DMS79 (cell line): ENCODE measurements around the gene USB1.

Experiments
- DNase-seq: peaks from one replicate; lab custom pipeline; 2025; lab: John Stamatoyannopoulos, UW

The USB1 gene

DNA sequence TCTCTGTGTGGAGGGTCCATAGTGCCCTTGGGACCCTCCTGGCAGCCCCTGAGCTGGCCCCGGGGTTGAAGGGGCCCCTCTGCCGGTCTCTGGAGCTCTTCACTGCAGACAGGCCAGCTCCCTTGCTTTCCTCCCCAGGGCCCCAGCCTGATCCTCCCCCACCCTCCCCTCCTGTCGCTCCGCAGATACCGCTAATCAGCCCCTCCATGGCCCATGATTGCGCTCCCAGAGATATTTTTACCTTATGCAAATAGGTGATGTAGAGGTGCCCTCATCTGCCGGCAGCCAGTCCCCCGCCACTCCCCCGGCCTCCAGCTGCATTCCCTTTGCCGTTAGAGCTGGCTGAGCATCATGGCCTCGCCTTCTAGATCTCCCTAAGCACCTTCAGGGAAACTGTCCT, 33.6 kb downstream of the USB1 start:
- no peak for DNase-seq

DNA sequence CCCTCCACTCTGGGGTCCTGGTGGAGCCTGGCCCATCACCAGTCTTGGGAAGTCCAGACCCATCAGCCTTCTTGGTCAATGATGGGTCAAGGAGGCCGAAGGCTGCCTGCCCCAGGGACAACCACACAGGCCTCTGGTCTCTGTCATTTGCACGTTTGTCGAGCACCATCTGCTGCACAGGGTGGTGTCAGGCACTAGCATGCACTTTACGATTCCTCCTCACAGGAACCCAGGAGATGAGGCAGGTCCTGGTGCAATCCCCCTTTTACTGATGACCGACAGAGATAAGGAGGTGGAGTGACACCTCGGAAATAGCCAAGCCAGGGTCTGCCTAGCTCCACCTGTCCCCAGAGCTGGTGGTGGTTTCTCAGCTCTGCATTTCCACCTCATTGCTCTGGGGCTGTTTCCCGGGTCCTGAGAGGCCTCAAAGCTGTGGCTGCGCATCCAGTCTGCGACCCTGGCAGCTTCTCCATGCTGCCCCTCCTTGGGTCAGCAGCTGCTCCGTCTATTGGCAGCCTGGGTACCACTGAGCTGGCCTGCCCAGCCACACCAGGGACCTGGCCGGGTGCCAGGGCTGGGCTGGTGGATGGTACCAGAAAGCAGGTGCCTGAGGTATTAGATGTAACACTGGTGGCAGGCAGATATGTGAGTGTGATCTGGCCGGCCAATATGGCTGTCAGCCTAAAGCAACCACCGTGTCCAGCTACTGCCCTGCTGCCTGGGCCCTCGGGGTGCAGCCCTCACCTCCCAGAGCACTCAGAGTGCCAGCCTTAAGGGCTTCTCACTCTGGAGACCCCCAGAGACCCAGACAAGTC, 34.4 kb downstream of the USB1 start:
- DNase-seq = no peak

DNA sequence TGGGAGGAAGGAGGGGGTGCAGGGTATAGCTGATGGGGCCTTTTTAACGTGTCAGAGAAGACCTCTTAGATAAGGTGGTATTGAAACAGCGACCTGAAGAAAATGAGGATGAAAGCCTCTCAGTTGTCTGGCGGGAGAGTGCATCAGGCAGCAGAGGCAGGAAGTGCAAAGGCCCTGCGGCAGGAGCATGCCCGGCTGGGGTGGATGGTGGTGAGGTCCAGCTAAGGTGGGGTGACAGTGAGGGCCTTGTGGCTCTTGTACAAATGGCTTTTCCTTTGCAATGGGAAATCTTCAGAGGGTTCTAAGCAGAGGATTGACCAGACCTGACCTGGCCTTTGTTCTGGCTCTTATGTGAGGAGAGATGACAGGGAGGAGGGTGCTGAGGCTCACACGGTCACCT, 35.7 kb downstream of the USB1 start:
- no peak for DNase-seq

GRCh38 chr16:58037365-58038057, 36.3 kb downstream of the USB1 start:
- DNase-seq = no peak

- no peak for DNase-seq
Observed at GRCh38 chr16:58038219-58038641, 37.0 kb downstream of the USB1 start.

DNA sequence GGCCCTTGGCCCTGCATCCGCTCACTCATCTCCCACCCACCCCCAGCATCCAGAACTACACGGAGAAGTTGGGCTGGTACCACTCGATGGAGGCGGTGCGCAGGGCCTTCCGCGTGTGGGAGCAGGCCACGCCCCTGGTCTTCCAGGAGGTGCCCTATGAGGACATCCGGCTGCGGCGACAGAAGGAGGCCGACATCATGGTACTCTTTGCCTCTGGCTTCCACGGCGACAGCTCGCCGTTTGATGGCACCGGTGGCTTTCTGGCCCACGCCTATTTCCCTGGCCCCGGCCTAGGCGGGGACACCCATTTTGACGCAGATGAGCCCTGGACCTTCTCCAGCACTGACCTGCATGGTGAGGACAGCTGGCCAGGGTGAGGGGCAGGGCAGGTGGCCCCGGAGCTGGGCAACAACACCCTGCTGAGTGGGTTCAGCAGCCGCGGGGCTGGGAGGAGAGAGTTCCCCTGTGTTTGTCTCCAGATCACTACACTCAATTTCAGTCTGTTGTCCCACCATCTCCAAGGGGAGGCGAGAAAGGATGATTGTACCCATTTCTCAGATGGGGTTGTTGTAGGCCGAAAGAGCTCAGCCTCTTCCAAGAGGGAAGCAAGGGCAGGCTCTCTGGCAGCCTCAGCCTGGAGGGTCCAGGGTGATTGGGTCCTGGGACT, 38.8 kb downstream of the USB1 start:
- no peak for DNase-seq

DNA sequence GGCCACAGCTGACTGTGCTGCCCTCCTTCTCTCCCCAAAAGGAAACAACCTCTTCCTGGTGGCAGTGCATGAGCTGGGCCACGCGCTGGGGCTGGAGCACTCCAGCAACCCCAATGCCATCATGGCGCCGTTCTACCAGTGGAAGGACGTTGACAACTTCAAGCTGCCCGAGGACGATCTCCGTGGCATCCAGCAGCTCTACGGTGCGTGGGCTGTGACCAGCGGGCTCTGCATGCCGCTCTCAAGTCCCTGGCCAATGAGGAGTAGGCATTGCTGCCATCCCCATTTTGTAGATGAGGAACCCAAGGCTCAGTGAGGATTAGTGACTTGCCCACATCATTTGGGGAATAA, 39.3 kb downstream of the USB1 start:
- DNase-seq = no peak

- DNase-seq = no peak
Observed at GRCh38 chr16:58040945-58041627, 39.9 kb downstream of the USB1 start.

DNA sequence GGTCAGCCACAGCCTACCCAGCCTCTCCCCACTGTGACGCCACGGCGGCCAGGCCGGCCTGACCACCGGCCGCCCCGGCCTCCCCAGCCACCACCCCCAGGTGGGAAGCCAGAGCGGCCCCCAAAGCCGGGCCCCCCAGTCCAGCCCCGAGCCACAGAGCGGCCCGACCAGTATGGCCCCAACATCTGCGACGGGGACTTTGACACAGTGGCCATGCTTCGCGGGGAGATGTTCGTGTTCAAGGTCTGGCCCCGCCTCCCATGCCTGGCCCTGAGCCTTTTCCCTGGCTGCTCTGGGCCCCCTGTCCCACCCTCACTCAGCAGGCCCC, 40.4 kb downstream of the USB1 start:
- DNase-seq = no peak

DNA sequence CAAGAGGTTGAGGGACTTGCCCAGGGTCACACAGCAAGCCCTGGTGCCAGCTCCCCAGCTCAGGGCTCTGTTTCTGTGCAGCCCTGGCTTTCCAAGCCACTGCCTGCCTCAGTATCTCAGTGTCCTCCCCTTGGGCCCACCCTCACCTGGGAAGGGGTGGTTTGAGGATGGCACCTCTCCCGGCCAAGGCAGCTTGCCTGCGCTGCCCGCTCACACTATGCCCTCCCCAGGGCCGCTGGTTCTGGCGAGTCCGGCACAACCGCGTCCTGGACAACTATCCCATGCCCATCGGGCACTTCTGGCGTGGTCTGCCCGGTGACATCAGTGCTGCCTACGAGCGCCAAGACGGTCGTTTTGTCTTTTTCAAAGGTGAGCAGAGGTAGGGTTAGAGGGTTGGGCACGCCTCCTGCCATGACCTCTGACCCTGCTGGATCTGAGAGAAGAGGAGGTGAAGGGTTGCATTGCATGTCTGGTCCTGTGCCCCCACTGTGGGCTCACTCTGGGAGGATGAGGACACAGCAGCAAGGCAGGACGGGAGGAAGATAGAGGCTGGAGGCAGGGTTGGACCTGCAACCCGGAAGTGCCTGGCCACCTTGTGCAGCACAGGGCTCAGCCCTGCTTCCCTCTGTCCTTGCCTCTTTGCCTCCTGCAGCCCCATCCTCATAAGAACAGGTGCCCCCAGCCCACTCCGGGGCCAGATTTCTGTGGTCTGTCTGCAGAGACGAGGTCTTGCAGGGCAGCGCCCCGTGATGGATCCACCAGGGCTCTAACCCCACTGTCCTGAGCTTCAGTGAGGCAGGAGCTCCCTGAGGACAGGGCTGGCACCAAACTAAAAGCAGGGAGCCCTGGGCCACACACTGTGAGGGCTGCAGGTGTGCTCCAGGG, 41.0 kb downstream of the USB1 start:
- DNase-seq = no peak

DNA sequence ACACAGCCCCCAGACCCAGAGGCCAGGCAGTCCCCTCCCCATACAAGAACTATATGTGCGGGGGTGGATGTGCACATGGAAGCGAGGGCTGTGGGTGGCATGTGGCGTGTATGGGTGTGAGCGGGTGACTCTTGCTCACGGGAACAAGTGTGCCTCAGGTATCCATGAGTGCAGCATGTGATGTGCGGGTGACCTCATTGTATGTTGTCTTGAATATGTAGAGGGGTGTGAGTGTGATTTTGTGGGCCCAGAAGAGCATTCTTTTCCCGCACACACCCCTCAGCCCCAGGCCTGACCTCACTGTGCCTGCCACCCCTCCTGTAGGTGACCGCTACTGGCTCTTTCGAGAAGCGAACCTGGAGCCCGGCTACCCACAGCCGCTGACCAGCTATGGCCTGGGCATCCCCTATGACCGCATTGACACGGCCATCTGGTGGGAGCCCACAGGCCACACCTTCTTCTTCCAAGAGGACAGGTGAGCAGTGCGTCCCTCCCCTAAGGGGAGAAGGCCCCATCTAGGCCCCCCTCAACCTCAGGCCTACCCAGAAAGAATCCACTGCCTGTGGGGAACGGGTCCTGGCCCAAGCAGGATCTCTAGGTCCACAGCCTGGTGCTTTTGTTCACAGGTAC, 41.8 kb downstream of the USB1 start:
- no peak for DNase-seq

GRCh38 chr16:58043571-58044155, 42.5 kb downstream of the USB1 start:
- DNase-seq = no peak

DNA sequence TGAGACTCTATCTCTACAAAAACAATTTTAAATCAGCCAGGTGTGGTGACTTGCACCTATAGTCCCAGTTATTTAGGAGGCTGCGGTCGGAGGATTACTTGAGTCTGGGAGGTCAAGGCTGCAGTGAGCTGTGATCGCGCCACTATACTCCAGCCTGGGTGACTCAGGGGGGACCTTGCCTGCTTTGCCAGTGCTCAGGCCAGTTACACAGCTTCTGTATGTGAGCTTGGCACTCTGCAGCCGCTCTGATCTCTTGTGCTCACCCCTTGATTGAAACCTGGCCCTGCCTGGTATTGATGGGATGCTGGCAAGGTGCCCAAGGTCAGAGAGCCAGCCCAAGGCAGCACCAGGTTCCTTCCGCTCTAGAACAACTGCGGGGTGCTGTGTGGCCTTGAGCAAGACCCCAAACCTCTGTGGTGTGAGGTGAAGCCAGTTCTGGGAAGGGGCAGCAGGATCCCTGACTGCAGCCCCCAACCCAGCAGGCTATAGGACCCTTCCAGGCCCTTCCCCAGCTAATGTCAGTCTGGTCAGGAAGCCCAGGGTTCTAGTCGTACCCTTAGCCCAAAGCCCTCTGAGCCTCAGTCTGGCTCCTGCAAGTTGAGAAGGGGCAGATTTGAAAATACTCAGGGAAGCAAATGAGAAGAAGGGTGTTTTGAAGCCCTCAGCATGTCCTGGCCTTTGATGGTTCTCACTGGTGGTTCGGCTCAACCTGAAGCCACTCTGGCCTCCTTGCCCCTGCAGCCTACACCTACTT, 43.2 kb downstream of the USB1 start:
- DNase-seq = no peak

GRCh38 chr16:58045096-58045495, 43.9 kb downstream of the USB1 start:
- DNase-seq = no peak

DNA sequence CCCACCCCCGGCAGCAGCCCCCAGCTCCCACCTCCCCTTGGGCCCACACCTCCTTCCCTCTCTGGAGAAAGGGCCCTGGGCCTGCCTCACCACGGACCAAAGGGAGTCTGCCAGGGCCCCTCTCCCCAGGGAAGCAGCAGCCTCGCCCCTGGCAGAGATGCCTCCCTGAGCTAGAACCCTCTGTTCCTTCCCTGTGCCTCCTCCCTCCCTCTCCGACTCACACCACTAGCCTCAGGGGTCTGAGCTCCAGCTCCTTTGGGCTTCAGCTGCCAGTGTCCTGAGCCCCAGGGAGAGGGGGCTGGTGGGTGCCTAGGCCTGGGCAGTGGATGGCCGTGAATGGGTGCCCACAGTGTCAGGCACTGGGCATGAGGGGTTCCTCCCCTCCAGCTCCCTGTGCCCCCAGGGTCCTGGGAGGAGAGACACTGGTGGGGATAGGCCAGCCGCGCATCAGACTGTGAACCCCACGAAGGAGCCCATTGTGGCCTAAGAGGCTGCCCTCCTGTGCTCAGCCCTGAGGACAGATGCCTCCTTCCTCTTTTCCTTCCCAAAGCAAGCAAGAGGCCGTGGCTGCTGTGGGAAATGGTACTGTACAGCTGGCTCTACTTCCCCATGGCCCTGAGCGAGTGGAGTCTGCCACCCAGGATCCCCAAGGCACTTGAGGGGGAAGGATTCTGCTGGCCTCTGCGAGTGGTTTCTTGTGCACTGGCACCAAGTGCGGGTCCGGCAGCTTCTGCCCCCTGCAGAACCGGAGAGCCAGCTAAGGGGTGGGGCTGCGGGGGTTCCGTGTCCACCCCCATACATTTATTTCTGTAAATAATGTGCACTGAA, 45.1 kb downstream of the USB1 start:
- DNase-seq = no peak

GRCh38 chr16:58046936-58047335, 45.7 kb downstream of the USB1 start:
- DNase-seq = no peak

- no peak for DNase-seq
Observed at GRCh38 chr16:58047557-58048348, 46.5 kb downstream of the USB1 start.

GRCh38 chr16:58048494-58049231, 47.5 kb downstream of the USB1 start:
- no peak for DNase-seq
